ENCODE data around the gene ANKRD17. TPM values are rescaled to one million over a fixed set of nuclear protein-coding genes. Genes with fewer than 3 reads are reported as not detected.
A peak's percentile ranks its signal among the peaks of the same experiment; 100 is the strongest.

ANKRD17 gene
- total RNA-seq, 2 experiments from 2014 or later: 43.2 to 44.7 TPM

GRCh38 chr4:73139245-73139644 is 119.4 kb downstream of the ANKRD17 start:
- POLR2A ChIA-PET: interaction anchor here (0.7 kb wide), 1 partner anchor 326 kb away, joined by 3 read pairs; no protein-coding TSS in a partner anchor
- H3K4me1 Mint-ChIP-seq (ENCODE audit: low read depth): peaks cover 15% of the 10 kb centered on the region
- H3K9me3 Mint-ChIP-seq: no peaks in the 10 kb centered on the region
- no peak for DNase-seq
- H3K4me3 Mint-ChIP-seq: no peak overlapping the region
- CTCF ChIA-PET: interaction anchor here (1.2 to 2.6 kb wide), 2 partner anchors 9 to 118 kb away, joined by 3 to 13 read pairs; no protein-coding TSS in a partner anchor
- no peak overlapping the region for H3K27ac Mint-ChIP-seq
- H3K27me3 Mint-ChIP-seq: no peaks in the 10 kb centered on the region
- H3K36me3 Mint-ChIP-seq: peaks cover 47% of the 10 kb centered on the region
- intact Hi-C loops (cut with micrococcal nuclease): no loop called here

GRCh38 chr4:73137121-73137520 is 121.5 kb downstream of the ANKRD17 start:
- intact Hi-C loops (cut with micrococcal nuclease): no loop called here
- Mint-ChIP-seq H3K36me3 (peaks cover 43% of the 10 kb centered on the region), H3K27me3 (no peaks in the 10 kb centered on the region), H3K27ac (no peak overlapping the region), H3K4me3 (no peak overlapping the region), H3K9me3 (no peaks in the 10 kb centered on the region), H3K4me1 (ENCODE audit: low read depth) (peaks cover 15% of the 10 kb centered on the region)
- DNase-seq: no peak
- CTCF ChIA-PET: no interaction called here
- POLR2A ChIA-PET: no interaction called here

- peaks cover 26% of the 10 kb centered on the region for H3K36me3 Mint-ChIP-seq
- no peaks in the 10 kb centered on the region for H3K9me3 Mint-ChIP-seq
- H3K27ac Mint-ChIP-seq: no peak overlapping the region
- ChIA-PET POLR2A (no interaction called here), CTCF (no interaction called here)
- intact Hi-C loops (cut with micrococcal nuclease): no loop called here
- H3K27me3 Mint-ChIP-seq: no peaks in the 10 kb centered on the region
- DNase-seq: no peak
- peaks cover 9% of the 10 kb centered on the region for H3K4me1 Mint-ChIP-seq (ENCODE audit: low read depth)
- H3K4me3 Mint-ChIP-seq: no peak overlapping the region
These were observed 124.8 kb downstream of the ANKRD17 start for GRCh38 chr4:73133784-73134183.

- CTCF ChIA-PET: interaction anchor here (1.0 kb wide), 1 partner anchor 11 kb away, joined by 3 read pairs; no protein-coding TSS in a partner anchor
- DNase-seq: no peak
- no peaks in the 10 kb centered on the region for H3K27me3 Mint-ChIP-seq
- H3K27ac Mint-ChIP-seq: no peak overlapping the region
- intact Hi-C loops (cut with micrococcal nuclease): no loop called here
- H3K36me3 Mint-ChIP-seq: peaks cover 17% of the 10 kb centered on the region
- POLR2A ChIA-PET: no interaction called here
- peaks cover 4% of the 10 kb centered on the region for H3K4me1 Mint-ChIP-seq (ENCODE audit: low read depth)
- H3K9me3 Mint-ChIP-seq: no peaks in the 10 kb centered on the region
- H3K4me3 Mint-ChIP-seq: no peak overlapping the region
These were observed 127.3 kb downstream of the ANKRD17 start for GRCh38 chr4:73131281-73131680.

GRCh38 chr4:73129319-73129718 is 129.3 kb downstream of the ANKRD17 start:
- Mint-ChIP-seq H3K9me3 (no peaks in the 10 kb centered on the region), H3K4me1 (ENCODE audit: low read depth) (peaks cover 7% of the 10 kb centered on the region), H3K36me3 (peaks cover 25% of the 10 kb centered on the region), H3K4me3 (no peak overlapping the region), H3K27ac (no peak overlapping the region), H3K27me3 (no peaks in the 10 kb centered on the region)
- ChIA-PET CTCF (interaction anchor here (1.2 to 3.1 kb wide), 6 partner anchors 11 to 129 kb away, joined by 3 to 22 read pairs (median 4); partner anchors contain the start of gene ANKRD17), POLR2A (no interaction called here)
- intact Hi-C loops (cut with micrococcal nuclease): loop anchor here (5.0 kb wide), 1 partner anchor 128 kb away; the partner anchor contains the start of gene ANKRD17
- no peak for DNase-seq

- no peak for DNase-seq
These were observed 130.7 kb downstream of the ANKRD17 start for GRCh38 chr4:73127839-73128453.

GRCh38 chr4:73109493-73109892 is 149.1 kb downstream of the ANKRD17 start:
- no peak overlapping the region for H3K4me3 Mint-ChIP-seq
- no peaks in the 10 kb centered on the region for H3K9me3 Mint-ChIP-seq
- intact Hi-C loops (cut with micrococcal nuclease): no loop called here
- peaks cover 8% of the 10 kb centered on the region for H3K4me1 Mint-ChIP-seq (ENCODE audit: low read depth)
- DNase-seq: no peak
- H3K27me3 Mint-ChIP-seq: no peaks in the 10 kb centered on the region
- ChIA-PET POLR2A (no interaction called here), CTCF (no interaction called here)
- peaks cover 22% of the 10 kb centered on the region for H3K36me3 Mint-ChIP-seq
- H3K27ac Mint-ChIP-seq: no peak overlapping the region

More at GRCh38 chr4:73127839-73128453, 130.7 kb downstream of the ANKRD17 start:
- Mint-ChIP-seq H3K27me3 (no peaks in the 10 kb centered on the region), H3K27ac (no peak overlapping the region), H3K9me3 (no peaks in the 10 kb centered on the region), H3K4me1 (ENCODE audit: low read depth) (peaks cover 7% of the 10 kb centered on the region), H3K4me3 (no peak overlapping the region), H3K36me3 (peaks cover 23% of the 10 kb centered on the region)
- POLR2A ChIA-PET: no interaction called here
- intact Hi-C loops (cut with micrococcal nuclease): loop anchor here (5.0 kb wide), 1 partner anchor 129 kb away; the partner anchor contains the start of gene ANKRD17
- CTCF ChIA-PET: interaction anchor here (1.1 to 3.1 kb wide), 6 partner anchors 10 to 130 kb away, joined by 3 to 22 read pairs (median 5); partner anchors contain the start of gene ANKRD17

GRCh38 chr4:73104695-73105094 is 153.9 kb downstream of the ANKRD17 start:
- ChIA-PET POLR2A (interaction anchor here (1.4 kb wide), 1 partner anchor 35 kb away, joined by 4 read pairs; the partner anchor contains the start of gene COX18), CTCF (interaction anchor here (1.3 to 1.7 kb wide), 2 partner anchors 24 to 153 kb away, joined by 3 to 7 read pairs; partner anchors contain the start of gene ANKRD17)
- Mint-ChIP-seq H3K9me3 (no peaks in the 10 kb centered on the region), H3K4me1 (ENCODE audit: low read depth) (peaks cover 13% of the 10 kb centered on the region), H3K36me3 (peaks cover 28% of the 10 kb centered on the region), H3K27me3 (no peaks in the 10 kb centered on the region), H3K27ac (no peak overlapping the region), H3K4me3 (no peak overlapping the region)
- intact Hi-C loops (cut with micrococcal nuclease): no loop called here
- no peak for DNase-seq

- H3K36me3 Mint-ChIP-seq: peaks cover 30% of the 10 kb centered on the region
- DNase-seq: no peak
- no peaks in the 10 kb centered on the region for H3K27me3 Mint-ChIP-seq
- ChIA-PET POLR2A (interaction anchor here (1.4 kb wide), 1 partner anchor 34 kb away, joined by 4 read pairs; the partner anchor contains the start of gene COX18), CTCF (interaction anchor here (1.3 to 1.7 kb wide), 2 partner anchors 25 to 154 kb away, joined by 3 to 7 read pairs; partner anchors contain the start of gene ANKRD17)
- H3K27ac Mint-ChIP-seq: peak overlapping the region; percentile 8
- H3K4me3 Mint-ChIP-seq: no peak overlapping the region
- peaks cover 13% of the 10 kb centered on the region for H3K4me1 Mint-ChIP-seq (ENCODE audit: low read depth)
- intact Hi-C loops (cut with micrococcal nuclease): no loop called here
- no peaks in the 10 kb centered on the region for H3K9me3 Mint-ChIP-seq
These were observed 154.6 kb downstream of the ANKRD17 start for GRCh38 chr4:73103799-73104503.

- no peak for DNase-seq
- ChIA-PET CTCF (no interaction called here), POLR2A (no interaction called here)
- no peak overlapping the region for H3K4me3 Mint-ChIP-seq
- no peaks in the 10 kb centered on the region for H3K27me3 Mint-ChIP-seq
- peaks cover 22% of the 10 kb centered on the region for H3K36me3 Mint-ChIP-seq
- intact Hi-C loops (cut with micrococcal nuclease): no loop called here
- H3K9me3 Mint-ChIP-seq: no peaks in the 10 kb centered on the region
- H3K4me1 Mint-ChIP-seq (ENCODE audit: low read depth): peaks cover 2% of the 10 kb centered on the region
- H3K27ac Mint-ChIP-seq: no peak overlapping the region
These were observed 159.5 kb downstream of the ANKRD17 start for GRCh38 chr4:73099143-73099542.

GRCh38 chr4:73098713-73099112 is 159.9 kb downstream of the ANKRD17 start:
- POLR2A ChIA-PET: no interaction called here
- peaks cover 21% of the 10 kb centered on the region for H3K36me3 Mint-ChIP-seq
- no peak overlapping the region for H3K4me3 Mint-ChIP-seq
- H3K27ac Mint-ChIP-seq: no peak overlapping the region
- H3K27me3 Mint-ChIP-seq: no peaks in the 10 kb centered on the region
- no peak for DNase-seq
- CTCF ChIA-PET: no interaction called here
- H3K4me1 Mint-ChIP-seq (ENCODE audit: low read depth): no peaks in the 10 kb centered on the region
- H3K9me3 Mint-ChIP-seq: no peaks in the 10 kb centered on the region
- intact Hi-C loops (cut with micrococcal nuclease): no loop called here

GRCh38 chr4:73098016-73098415 is 160.6 kb downstream of the ANKRD17 start:
- no peaks in the 10 kb centered on the region for H3K4me1 Mint-ChIP-seq (ENCODE audit: low read depth)
- H3K27me3 Mint-ChIP-seq: no peaks in the 10 kb centered on the region
- intact Hi-C loops (cut with micrococcal nuclease): no loop called here
- H3K4me3 Mint-ChIP-seq: no peak overlapping the region
- peaks cover 21% of the 10 kb centered on the region for H3K36me3 Mint-ChIP-seq
- no peak for DNase-seq
- ChIA-PET CTCF (interaction anchor here (0.7 kb wide), 1 partner anchor 98 kb away, joined by 4 read pairs; no protein-coding TSS in a partner anchor), POLR2A (no interaction called here)
- H3K27ac Mint-ChIP-seq: peak overlapping the region; percentile 51
- no peaks in the 10 kb centered on the region for H3K9me3 Mint-ChIP-seq
